Thymus (tissue), 11 donors: Measurements from ENCODE around the gene SOD3. TPM values are rescaled to one million over a fixed set of nuclear protein-coding genes. Genes with fewer than 3 reads are reported as not detected.

ENCODE experiments used
- DNase-seq, 9 donors: peaks; one replicate each; pipeline ENCODE4 v3.0.0-alpha.2; 2013; ENCODE audit warnings: low spot score in 9 of 9, low read depth in 6 of 9, missing footprints in 1 of 9
- H3K27ac ChIP-seq, 2 donors: one replicate each; pipeline ENCODE4 v1.5.1; 2013; ENCODE audit warnings: control low read depth in 1 of 2, low read depth in 1 of 2, low read length in 1 of 2, mild to moderate bottlenecking in 1 of 2, moderate library complexity in 1 of 2
- H3K27me3 ChIP-seq, 2 donors: one replicate each; pipeline ENCODE4 v1.5.1; 2013; ENCODE audit warnings: low read length in 1 of 2; ENCODE audit not compliant: control insufficient read depth in 2 of 2, insufficient read depth in 1 of 2
- H3K36me3 ChIP-seq, 2 donors: one replicate each; pipeline ENCODE4 v1.5.1; 2013; ENCODE audit warnings: low read length in 1 of 2, mild to moderate bottlenecking in 1 of 2, moderate library complexity in 1 of 2; ENCODE audit not compliant: control insufficient read depth in 2 of 2, insufficient read depth in 2 of 2
- H3K4me1 ChIP-seq, 2 donors: one replicate each; pipeline ENCODE4 v1.5.1; 2013; ENCODE audit warnings: low read length in 2 of 2; ENCODE audit not compliant: control insufficient read depth in 2 of 2, insufficient read depth in 2 of 2
- H3K4me3 ChIP-seq, 2 donors: one replicate each; pipeline ENCODE4 v1.5.1; 2013; ENCODE audit warnings: low read length in 2 of 2, control low read depth in 1 of 2, mild to moderate bottlenecking in 1 of 2
- H3K9me3 ChIP-seq, 2 donors: one replicate each; pipeline ENCODE4 v1.5.1; 2013; ENCODE audit warnings: low read length in 1 of 2, mild to moderate bottlenecking in 1 of 2; ENCODE audit not compliant: control insufficient read depth in 2 of 2, insufficient read depth in 1 of 2
- WGBS: extraction: QIAGEN DNeasy Blood & Tissue Kit; methylation state at CpG from one replicate; pipeline ENCODE4 v1.1.7; 2013; 5-methylcytosine and 5-hydroxymethylcytosine counted together
- polyA plus RNA-seq: library from polyadenylated mRNA; stranded (reverse); fragments of 200-250 nt; gene quantifications from one replicate; pipeline ENCODE4 v1.2.3, GENCODE V29; 2013
- total RNA-seq: library from RNA; stranded (reverse); fragments of 120-200 nt; gene quantifications from one replicate; pipeline ENCODE4 v1.2.4, GENCODE V29; 2013
- donor health status: healthy.

Gene SOD3
- total and polyA plus RNA-seq, 2 donors: 3.1 to 8.8 TPM

GRCh38 chr4:24806206-24806990 lies 11.0 kb downstream of the SOD3 start:
- H3K9me3 ChIP-seq: no peaks in the 10 kb centered on the region
- no peak for DNase-seq
- no peaks in the 10 kb centered on the region for H3K36me3 ChIP-seq
- peaks cover 0 to 7% of the 10 kb centered on the region in 2 donors for H3K4me1 ChIP-seq
- no peak overlapping the region for H3K27ac ChIP-seq
- H3K4me3 ChIP-seq: no peak overlapping the region
- H3K27me3 ChIP-seq: peaks cover 5 to 7% of the 10 kb centered on the region in 2 donors
- WGBS: 96% methylated on average over 11 of the region's 11 CpGs

GRCh38 chr4:24807611-24808010 lies 12.2 kb downstream of the SOD3 start:
- no peak overlapping the region for H3K4me3 ChIP-seq
- no peak overlapping the region for H3K27ac ChIP-seq
- 86% methylated on average over 5 of the region's 5 CpGs for WGBS
- no peaks in the 10 kb centered on the region for H3K9me3 ChIP-seq
- no peaks in the 10 kb centered on the region for H3K36me3 ChIP-seq
- H3K27me3 ChIP-seq: no peaks in the 10 kb centered on the region
- no peak for DNase-seq
- H3K4me1 ChIP-seq: peaks cover 0 to 7% of the 10 kb centered on the region in 2 donors

DNA sequence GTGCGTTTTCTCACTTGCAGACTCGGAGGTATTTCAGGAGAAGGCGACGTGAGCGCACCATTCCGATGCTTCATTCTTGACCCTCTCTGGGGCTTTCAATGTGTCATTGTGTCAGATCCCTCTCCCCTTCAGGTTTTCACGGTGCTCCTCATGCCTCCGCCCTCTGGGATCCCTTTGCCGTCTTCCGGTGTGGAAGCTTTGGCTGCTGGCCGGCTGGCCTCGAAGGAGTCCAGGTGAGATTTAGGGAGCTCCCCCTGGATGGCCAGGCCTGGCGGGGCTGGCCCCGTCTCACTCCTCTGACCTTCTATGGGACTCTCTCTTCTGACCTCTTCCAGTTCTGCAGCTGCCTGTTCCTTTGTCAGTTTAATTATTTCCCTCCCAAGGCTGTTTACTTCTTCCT lies 12.9 kb downstream of the SOD3 start:
- Histone ChIP-seq H3K27me3 (no peaks in the 10 kb centered on the region), H3K36me3 (no peaks in the 10 kb centered on the region), H3K4me1 (peaks cover 0 to 7% of the 10 kb centered on the region in 2 donors), H3K27ac (no peak overlapping the region), H3K9me3 (no peaks in the 10 kb centered on the region), H3K4me3 (no peak overlapping the region)
- DNase-seq: no peak
- WGBS: 97% methylated on average over 14 of the region's 14 CpGs

- H3K4me1 ChIP-seq: peaks cover 0 to 7% of the 10 kb centered on the region in 2 donors
- H3K36me3 ChIP-seq: no peaks in the 10 kb centered on the region
- H3K27ac ChIP-seq: no peak overlapping the region
- WGBS: 98% methylated on average over 6 of the region's 6 CpGs
- no peaks in the 10 kb centered on the region for H3K27me3 ChIP-seq
- no peaks in the 10 kb centered on the region for H3K9me3 ChIP-seq
- no peak overlapping the region for H3K4me3 ChIP-seq
- no peak for DNase-seq
Measured at GRCh38 chr4:24808955-24809354, 13.6 kb downstream of the SOD3 start.

DNA sequence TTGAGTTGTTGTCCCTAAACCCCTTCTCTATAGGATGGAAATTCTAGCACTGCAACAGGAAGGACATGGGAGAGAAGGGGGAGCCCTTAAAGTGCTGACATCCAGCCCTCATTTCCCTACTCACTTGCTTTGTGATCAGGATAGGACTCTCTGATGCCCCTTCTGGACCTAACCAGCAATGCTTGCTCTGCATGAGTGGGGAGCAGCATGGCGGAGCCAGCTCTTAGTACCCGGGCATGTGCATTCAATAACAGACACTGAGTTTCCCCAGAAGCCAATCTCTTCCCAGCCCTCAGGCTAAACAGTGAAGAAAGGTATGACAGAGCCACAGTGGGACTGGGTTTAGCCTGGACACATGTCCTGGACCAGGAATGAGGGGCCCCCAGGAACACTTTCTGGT lies 14.0 kb downstream of the SOD3 start:
- Histone ChIP-seq H3K4me1 (peaks cover 0 to 7% of the 10 kb centered on the region in 2 donors), H3K4me3 (no peak overlapping the region), H3K9me3 (no peaks in the 10 kb centered on the region), H3K36me3 (no peaks in the 10 kb centered on the region), H3K27ac (no peak overlapping the region), H3K27me3 (no peaks in the 10 kb centered on the region)
- 96% methylated on average over 2 of the region's 2 CpGs for WGBS
- no peak for DNase-seq

- no peak for DNase-seq
Measured at GRCh38 chr4:24809815-24810405, 14.5 kb downstream of the SOD3 start.

DNA sequence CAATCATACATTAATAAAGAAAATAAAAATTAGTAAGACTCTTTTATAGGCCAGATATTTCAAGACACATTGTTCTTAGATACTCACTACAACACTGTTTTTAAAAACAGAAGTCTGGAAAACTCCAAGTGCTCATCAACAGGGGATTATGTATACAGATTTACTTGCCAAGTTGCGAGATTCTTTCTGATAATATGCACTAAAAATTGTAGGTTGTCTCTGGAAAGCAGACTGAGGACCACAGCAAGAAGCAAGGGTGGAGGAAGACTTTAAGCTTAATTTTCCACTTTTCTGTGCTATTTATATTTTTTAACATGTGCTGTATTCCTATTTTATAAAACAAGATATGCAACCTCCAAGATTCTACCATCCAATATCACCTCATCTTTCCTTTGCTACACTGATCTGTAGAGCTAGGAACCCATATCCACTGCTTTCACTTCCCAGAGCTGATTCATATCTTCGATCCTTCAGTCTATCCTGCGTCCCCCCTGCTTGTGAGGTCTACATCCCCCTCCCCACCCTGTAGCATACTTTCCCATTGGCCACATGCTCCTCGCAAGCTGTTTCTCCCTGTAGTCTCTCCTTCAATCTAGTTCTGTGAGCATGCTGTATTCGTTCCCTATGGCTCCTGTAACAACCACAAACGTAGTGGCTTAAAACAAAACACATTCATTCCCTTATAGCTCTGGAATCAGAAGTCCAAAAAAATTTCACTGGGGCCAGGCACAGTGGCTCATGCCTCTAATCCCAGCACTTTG lies 15.7 kb downstream of the SOD3 start:
- H3K27me3 ChIP-seq: no peaks in the 10 kb centered on the region
- H3K4me1 ChIP-seq: no peaks in the 10 kb centered on the region

More at GRCh38 chr4:24809815-24810405, 14.5 kb downstream of the SOD3 start:
- no peak overlapping the region for H3K4me3 ChIP-seq
- no peak overlapping the region for H3K27ac ChIP-seq
- peaks cover 0 to 4% of the 10 kb centered on the region in 2 donors for H3K4me1 ChIP-seq
- 97% methylated on average over 6 of the region's 6 CpGs for WGBS
- no peaks in the 10 kb centered on the region for H3K36me3 ChIP-seq
- H3K27me3 ChIP-seq: no peaks in the 10 kb centered on the region
- H3K9me3 ChIP-seq: no peaks in the 10 kb centered on the region

DNA sequence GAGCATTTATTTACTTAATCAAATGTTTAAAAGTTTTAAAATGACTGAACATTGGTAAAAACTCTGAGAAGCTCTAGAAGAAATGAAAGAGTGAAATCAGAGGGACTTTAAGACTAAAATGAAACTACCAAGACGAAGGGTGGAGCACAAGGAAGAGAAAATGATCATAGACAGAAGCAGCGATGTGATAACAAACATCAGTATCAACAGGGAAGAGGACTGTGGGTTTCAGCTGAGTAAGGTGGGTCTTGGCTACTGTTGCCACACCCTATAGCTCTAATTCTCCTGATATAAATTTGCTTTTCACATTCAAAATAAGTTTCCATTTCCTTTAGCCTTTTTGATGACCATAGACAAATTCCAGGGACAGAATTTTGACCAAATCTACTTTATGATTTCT lies 18.4 kb downstream of the SOD3 start:
- Histone ChIP-seq H3K36me3 (no peaks in the 10 kb centered on the region), H3K4me1 (no peaks in the 10 kb centered on the region), H3K27ac (no peak overlapping the region), H3K4me3 (no peak overlapping the region), H3K9me3 (no peaks in the 10 kb centered on the region), H3K27me3 (no peaks in the 10 kb centered on the region)
- no peak for DNase-seq
- WGBS: 92% methylated on average over 2 of the region's 2 CpGs

More for the DNA sequence above, 15.7 kb downstream of the SOD3 start:
- DNase-seq: no peak
- Histone ChIP-seq H3K9me3 (no peaks in the 10 kb centered on the region), H3K36me3 (no peaks in the 10 kb centered on the region), H3K4me3 (no peak overlapping the region), H3K27ac (no peak overlapping the region)
- WGBS: 94% methylated on average over 6 of the region's 6 CpGs

GRCh38 chr4:24816797-24817196 lies 21.4 kb downstream of the SOD3 start:
- Histone ChIP-seq H3K4me1 (no peaks in the 10 kb centered on the region), H3K4me3 (no peak overlapping the region), H3K9me3 (no peaks in the 10 kb centered on the region), H3K27ac (no peak overlapping the region), H3K36me3 (no peaks in the 10 kb centered on the region), H3K27me3 (no peaks in the 10 kb centered on the region)
- 93% methylated on average over 18 of the region's 18 CpGs for WGBS
- DNase-seq: no peak
